H9 (cell line): ENCODE measurements around the gene XXYLT1. TPM values are rescaled to one million over a fixed set of nuclear protein-coding genes. Genes with fewer than 3 reads are reported as not detected.

Experiments
- DNase-seq: peaks from one replicate; pipeline ENCODE4 v3.0.0-alpha.2; 2017
- H2AFZ ChIP-seq: one replicate; pipeline ENCODE4 v1.6.1; 2013; ENCODE audit warnings: mild to moderate bottlenecking, low read length, control low read depth, moderate library complexity
- H2AK5ac ChIP-seq: 2 replicates; pipeline ENCODE4 v1.6.1; 2013; ENCODE audit warnings: low read length, control low read depth, mixed read lengths; ENCODE audit not compliant: insufficient read length
- H2BK120ac ChIP-seq: one replicate; pipeline ENCODE4 v1.6.1; 2013; ENCODE audit warnings: low read depth, mild to moderate bottlenecking, low read length, control low read depth, inconsistent platforms; ENCODE audit not compliant: poor library complexity, severe bottlenecking
- H2BK12ac ChIP-seq: 2 replicates; pipeline ENCODE4 v1.6.1; 2013; ENCODE audit warnings: low read length, control low read depth, mixed read lengths, low read depth; ENCODE audit not compliant: insufficient read length
- H2BK15ac ChIP-seq: 2 replicates; pipeline ENCODE4 v1.6.1; 2013; ENCODE audit warnings: low read depth, low read length, control low read depth
- H2BK20ac ChIP-seq: one replicate; pipeline ENCODE4 v1.6.1; 2013; ENCODE audit warnings: low read depth, mild to moderate bottlenecking, low read length, control low read depth, inconsistent platforms; ENCODE audit not compliant: poor library complexity, severe bottlenecking
- H2BK5ac ChIP-seq: 2 replicates; pipeline ENCODE4 v1.6.1; 2013; ENCODE audit warnings: low read length, control low read depth, mixed read lengths; ENCODE audit not compliant: insufficient read length
- H3K14ac ChIP-seq: 2 replicates; pipeline ENCODE4 v1.6.1; 2013; ENCODE audit warnings: low read length, control low read depth; ENCODE audit not compliant: insufficient read depth
- H3K18ac ChIP-seq: 2 replicates; pipeline ENCODE4 v1.6.1; 2013; ENCODE audit warnings: low read depth, mild to moderate bottlenecking, mixed read lengths, low read length, control low read depth; ENCODE audit not compliant: insufficient read length
- H3K23ac ChIP-seq: 2 replicates; pipeline ENCODE4 v1.6.1; 2013; ENCODE audit warnings: low read length, control low read depth, mixed read lengths, low read depth; ENCODE audit not compliant: insufficient read length
- H3K23me2 ChIP-seq: 2 replicates; pipeline ENCODE4 v1.6.1; 2013; ENCODE audit warnings: low read depth, mild to moderate bottlenecking, mixed read lengths, low read length, control low read depth; ENCODE audit not compliant: insufficient read length, poor library complexity, severe bottlenecking
- H3K27ac ChIP-seq: 2 replicates; pipeline ENCODE4 v1.5.1; 2013; ENCODE audit warnings: low read length, control low read depth, mixed read lengths, low read depth; ENCODE audit not compliant: insufficient read length
- H3K27me3 ChIP-seq: 2 replicates; pipeline ENCODE4 v1.6.1; 2013; ENCODE audit warnings: low read length, control low read depth, inconsistent platforms; ENCODE audit not compliant: insufficient read depth
- H3K4ac ChIP-seq: 2 replicates; pipeline ENCODE4 v1.6.1; 2013; ENCODE audit warnings: low read depth, mild to moderate bottlenecking, control low read depth, inconsistent platforms, low read length, moderate library complexity
- H3K4me1 ChIP-seq: 2 replicates; pipeline ENCODE4 v1.6.1; 2013; ENCODE audit warnings: low read length, control low read depth, inconsistent platforms; ENCODE audit not compliant: insufficient read depth
- H3K4me2 ChIP-seq: 2 replicates; pipeline ENCODE4 v1.6.1; 2013; ENCODE audit warnings: low read length, control low read depth, mixed read lengths; ENCODE audit not compliant: insufficient read length, insufficient read depth
- H3K56ac ChIP-seq: 2 replicates; pipeline ENCODE4 v1.6.1; 2013; ENCODE audit warnings: low read depth, mild to moderate bottlenecking, mixed read lengths, low read length, control low read depth; ENCODE audit not compliant: insufficient read length
- H3K79me1 ChIP-seq: 2 replicates; pipeline ENCODE4 v1.6.1; 2013; ENCODE audit warnings: low read depth, mild to moderate bottlenecking, moderate library complexity, low read length, control low read depth, inconsistent platforms; ENCODE audit not compliant: insufficient read depth, poor library complexity, severe bottlenecking
- H3K79me2 ChIP-seq: 2 replicates; pipeline ENCODE4 v1.6.1; 2013; ENCODE audit warnings: low read length, control low read depth, inconsistent platforms; ENCODE audit not compliant: insufficient read depth
- H3K9ac ChIP-seq: 2 replicates; pipeline ENCODE4 v1.6.1; 2013; ENCODE audit warnings: low read length, control low read depth, mixed read lengths; ENCODE audit not compliant: insufficient read length; ENCODE audit errors: extremely low read depth
- H3K9me3 ChIP-seq: one replicate; pipeline ENCODE4 v1.6.1; 2013; ENCODE audit warnings: low read depth, low read length, inconsistent platforms; ENCODE audit not compliant: control insufficient read depth
- H3T11ph ChIP-seq: one replicate; pipeline ENCODE4 v1.6.1; 2013; ENCODE audit warnings: mild to moderate bottlenecking, low read length, control low read depth, inconsistent platforms
- H4K20me1 ChIP-seq: one replicate; pipeline ENCODE4 v1.6.1; 2013; ENCODE audit not compliant: control insufficient read depth, insufficient read length, insufficient read depth
- H4K5ac ChIP-seq: 2 replicates; pipeline ENCODE4 v1.6.1; 2013; ENCODE audit warnings: low read depth, mild to moderate bottlenecking, mixed read lengths, low read length, control low read depth; ENCODE audit not compliant: insufficient read length
- H4K8ac ChIP-seq: replicated peaks from 2 replicates; pipeline ENCODE4 v1.6.1; 2013; ENCODE audit warnings: low read length, control low read depth, mixed read lengths, low read depth; ENCODE audit not compliant: insufficient read length
- H4K91ac ChIP-seq: 2 replicates; pipeline ENCODE4 v1.6.1; 2013; ENCODE audit warnings: low read depth, mild to moderate bottlenecking, moderate library complexity, mixed read lengths, low read length, control low read depth; ENCODE audit not compliant: insufficient read length
- H3K27ac Mint-ChIP-seq, 3 experiments: 2 replicates in 2 of 3; 3 replicates in 1 of 3; pipeline ENCODE4 v1.8.0; 2020 to 2021; ENCODE audit warnings: mixed read lengths in 3 of 3, mild to moderate bottlenecking in 1 of 3, moderate library complexity in 1 of 3
- H3K27me3 Mint-ChIP-seq: 2 replicates; pipeline ENCODE4 v1.8.0; 2021; ENCODE audit warnings: low read depth, mild to moderate bottlenecking, moderate library complexity, mixed read lengths
- H3K36me3 Mint-ChIP-seq, 3 experiments: 2 replicates in 2 of 3; 3 replicates in 1 of 3; pipeline ENCODE4 v1.8.0; 2020 to 2021; ENCODE audit warnings: low read depth in 3 of 3, mixed read lengths in 3 of 3; ENCODE audit not compliant: insufficient read depth in 1 of 3
- H3K4me1 Mint-ChIP-seq, 2 experiments: 2 replicates each; pipeline ENCODE4 v1.8.0; 2020; ENCODE audit warnings: mixed read lengths in 2 of 2
- H3K4me3 Mint-ChIP-seq, 2 experiments: 2 replicates in 1 of 2; 3 replicates in 1 of 2; pipeline ENCODE4 v1.8.0; 2020 to 2021; ENCODE audit warnings: mild to moderate bottlenecking in 2 of 2, mixed read lengths in 2 of 2, moderate library complexity in 1 of 2
- H3K9me3 Mint-ChIP-seq, 2 experiments: 2 replicates in 1 of 2; 3 replicates in 1 of 2; pipeline ENCODE4 v1.8.0; 2020; ENCODE audit warnings: mild to moderate bottlenecking in 2 of 2, mixed read lengths in 2 of 2, moderate library complexity in 1 of 2
- WGBS: extraction: QIAGEN DNeasy Blood & Tissue Kit; methylation state at CpG from one replicate; pipeline ENCODE4 v1.1.7; 2013; ENCODE audit warnings: missing lambda C conversion rate, low lambda C conversion rate, mixed read lengths; ENCODE audit not compliant: insufficient read length; ENCODE audit errors: extremely low coverage; 5-methylcytosine and 5-hydroxymethylcytosine counted together
- total RNA-seq: library from RNA; stranded (reverse); gene quantifications from 2 replicates; pipeline ENCODE4 v1.2.1, GENCODE V29; 2021
- TF ChIP-seq, protein P1 (sequence below): fragments of 200-600 bp; sonication (generic); conservative IDR thresholded peaks from 3 replicates; pipeline ENCODE4 v1.8.0; 2021; ENCODE audit warnings: antibody characterized with exemption, mild to moderate bottlenecking

Gene XXYLT1
- total RNA-seq, 1 experiment from 2014 or later = 22.7 TPM

DNA sequence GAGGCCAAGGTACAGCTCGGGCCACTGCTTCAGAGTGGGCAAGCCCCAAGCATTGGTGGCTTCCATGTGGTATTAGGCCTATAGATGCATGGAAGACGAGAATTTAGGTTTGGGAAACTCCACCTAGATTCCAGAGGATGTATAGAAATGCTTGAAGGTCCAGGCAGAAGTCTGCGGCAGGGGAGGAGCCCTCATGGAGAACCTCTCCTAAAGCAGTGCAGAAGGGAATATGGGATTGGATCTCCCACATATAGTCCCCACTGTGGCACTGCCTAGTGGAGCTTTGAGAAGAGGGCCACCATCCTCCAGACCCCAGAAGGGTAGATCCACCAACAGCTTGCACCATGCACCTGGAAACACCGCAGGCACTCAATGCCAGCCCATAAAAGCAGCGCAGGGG is 48.1 kb upstream of the XXYLT1 start:
- Histone ChIP-seq H3K56ac (no peak overlapping the region), H3K4me1 (no peaks in the 10 kb centered on the region), H3K4me2 (no peak overlapping the region), H2BK20ac (no peak overlapping the region), H3K9ac (no peak overlapping the region), H2BK12ac (no peak overlapping the region), H4K5ac (no peak overlapping the region), H4K91ac (no peak overlapping the region), H3K23ac (no peak overlapping the region), H4K8ac (no peak overlapping the region), H3K9me3 (peaks cover 10% of the 10 kb centered on the region), H3K23me2 (no peaks in the 10 kb centered on the region), H2AFZ (no peak overlapping the region), H2BK120ac (no peak overlapping the region), H2BK15ac (no peak overlapping the region), H3K4ac (no peak overlapping the region), H3K79me1 (no peaks in the 10 kb centered on the region), H2AK5ac (no peak overlapping the region), H3K27me3 (no peaks in the 10 kb centered on the region), H4K20me1 (no peaks in the 10 kb centered on the region), H3K14ac (no peak overlapping the region), H2BK5ac (no peak overlapping the region), H3K79me2 (no peaks in the 10 kb centered on the region), H3K18ac (no peak overlapping the region), H3K27ac (no peak overlapping the region), H3T11ph (no peak overlapping the region)
- Mint-ChIP-seq H3K27ac (no peak overlapping the region), H3K4me3 (no peak overlapping the region), H3K4me1 (no peaks in the 10 kb centered on the region), H3K27me3 (no peaks in the 10 kb centered on the region), H3K36me3 (peaks cover 36 to 46% (median 37%) of the 10 kb centered on the region in 3 experiments), H3K9me3 (peaks cover 23 to 28% of the 10 kb centered on the region in 2 experiments)
- DNase-seq = no peak
- no CpG with 5 or more reads among the region's 5 CpGs for WGBS
- TF ChIP-seq, protein P1, sequence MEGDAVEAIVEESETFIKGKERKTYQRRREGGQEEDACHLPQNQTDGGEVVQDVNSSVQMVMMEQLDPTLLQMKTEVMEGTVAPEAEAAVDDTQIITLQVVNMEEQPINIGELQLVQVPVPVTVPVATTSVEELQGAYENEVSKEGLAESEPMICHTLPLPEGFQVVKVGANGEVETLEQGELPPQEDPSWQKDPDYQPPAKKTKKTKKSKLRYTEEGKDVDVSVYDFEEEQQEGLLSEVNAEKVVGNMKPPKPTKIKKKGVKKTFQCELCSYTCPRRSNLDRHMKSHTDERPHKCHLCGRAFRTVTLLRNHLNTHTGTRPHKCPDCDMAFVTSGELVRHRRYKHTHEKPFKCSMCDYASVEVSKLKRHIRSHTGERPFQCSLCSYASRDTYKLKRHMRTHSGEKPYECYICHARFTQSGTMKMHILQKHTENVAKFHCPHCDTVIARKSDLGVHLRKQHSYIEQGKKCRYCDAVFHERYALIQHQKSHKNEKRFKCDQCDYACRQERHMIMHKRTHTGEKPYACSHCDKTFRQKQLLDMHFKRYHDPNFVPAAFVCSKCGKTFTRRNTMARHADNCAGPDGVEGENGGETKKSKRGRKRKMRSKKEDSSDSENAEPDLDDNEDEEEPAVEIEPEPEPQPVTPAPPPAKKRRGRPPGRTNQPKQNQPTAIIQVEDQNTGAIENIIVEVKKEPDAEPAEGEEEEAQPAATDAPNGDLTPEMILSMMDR = no peak
